RPMI8226 (cell line): ENCODE results near the gene INTS1.

Experiments used
- DNase-seq: peaks from one replicate; pipeline ENCODE4 v3.0.0-alpha.2; 2015

Gene INTS1

GRCh38 chr7:1487466-1487865, 16.7 kb downstream of the INTS1 start:
- no peak for DNase-seq

GRCh38 chr7:1486571-1486970, 17.6 kb downstream of the INTS1 start:
- no peak for DNase-seq

GRCh38 chr7:1485156-1485555, 19.0 kb downstream of the INTS1 start:
- DNase-seq, result no peak

GRCh38 chr7:1484569-1484968, 19.6 kb downstream of the INTS1 start:
- DNase-seq, result no peak

- no peak for DNase-seq
These were observed 20.4 kb downstream of the INTS1 start for GRCh38 chr7:1483536-1484505.

GRCh38 chr7:1483079-1483478, 21.1 kb downstream of the INTS1 start:
- no peak for DNase-seq

- DNase-seq, result no peak
These were observed 22.9 kb downstream of the INTS1 start for GRCh38 chr7:1481300-1481699.

GRCh38 chr7:1480670-1481069, 23.5 kb downstream of the INTS1 start:
- no peak for DNase-seq

GRCh38 chr7:1479287-1479686, 24.9 kb downstream of the INTS1 start:
- DNase-seq, result no peak

GRCh38 chr7:1478480-1478879, 25.7 kb downstream of the INTS1 start:
- no peak for DNase-seq

GRCh38 chr7:1476859-1477258, 27.3 kb downstream of the INTS1 start:
- no peak for DNase-seq

GRCh38 chr7:1475991-1476390, 28.2 kb downstream of the INTS1 start:
- DNase-seq, result no peak

- DNase-seq, result no peak
These were observed 28.8 kb downstream of the INTS1 start for GRCh38 chr7:1475393-1475792.

- DNase-seq, result no peak
These were observed 29.5 kb downstream of the INTS1 start for GRCh38 chr7:1474736-1475135.

GRCh38 chr7:1473864-1474512, 30.2 kb downstream of the INTS1 start:
- DNase-seq, result peak; percentile 92

GRCh38 chr7:1470901-1471300, 33.3 kb downstream of the INTS1 start:
- no peak for DNase-seq

- no peak for DNase-seq
These were observed 35.4 kb downstream of the INTS1 start for GRCh38 chr7:1468643-1469298.

- no peak for DNase-seq
These were observed 36.0 kb downstream of the INTS1 start for GRCh38 chr7:1468203-1468602.

- peak; percentile 84 for DNase-seq
These were observed 37.5 kb downstream of the INTS1 start for GRCh38 chr7:1466524-1467271.

- DNase-seq, result no peak
These were observed 39.5 kb downstream of the INTS1 start for GRCh38 chr7:1464694-1465093.

GRCh38 chr7:1463676-1464223, 40.4 kb downstream of the INTS1 start:
- DNase-seq, result no peak

GRCh38 chr7:1461646-1462375, 42.4 kb downstream of the INTS1 start:
- DNase-seq, result no peak
